OCI-LY1 (cell line): Measurements from ENCODE around the gene SALL4.

Source experiments
- CTCF ChIP-seq: fragments of 200-600 bp; sonication (generic), shearing (Covaris generic); IDR thresholded peaks from 2 replicates; pipeline ENCODE4 v1.5.1; 2017; ENCODE audit warnings: mild to moderate bottlenecking, antibody characterized with exemption, low read length, moderate library complexity, mixed read lengths
- EZH2 ChIP-seq: fragments of 200-600 bp; sonication (generic), shearing (Covaris generic); IDR thresholded peaks from 2 replicates; pipeline ENCODE4 v1.8.0; 2017; ENCODE audit warnings: borderline replicate concordance, mixed run types, mild to moderate bottlenecking, antibody characterized with exemption, low read length, moderate library complexity, mixed read lengths

DNA sequence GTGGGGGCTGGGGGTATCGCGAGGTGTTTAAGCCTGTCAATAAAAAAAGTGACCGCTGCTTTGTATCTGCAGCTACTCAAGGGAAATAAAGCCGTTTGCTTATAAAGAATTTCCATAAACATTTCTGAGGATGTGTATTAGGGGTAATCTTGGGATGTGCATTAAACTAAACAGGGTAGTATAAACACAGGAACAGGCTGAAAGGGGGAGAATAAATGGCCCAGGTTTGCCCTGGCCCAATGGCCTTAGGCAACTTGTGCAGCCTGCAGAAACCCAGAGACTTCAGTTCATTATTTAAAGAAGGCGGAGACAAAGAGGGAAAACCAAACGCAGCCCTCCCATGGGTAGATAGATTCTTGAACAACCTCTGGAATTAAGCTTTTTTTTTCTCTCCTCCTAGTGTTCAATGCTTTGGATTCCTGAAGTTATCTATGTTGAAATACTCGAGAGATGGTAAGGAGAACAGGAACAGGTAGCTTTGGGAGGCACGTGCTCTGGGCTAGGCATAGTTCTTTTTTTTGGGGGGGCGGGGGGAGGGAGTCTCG lies 35.6 kb upstream of the SALL4 start:
- TF ChIP-seq EZH2 (no peak), CTCF (no peak)
